A549 (cell line): Measurements from ENCODE around the gene ATP2C1. TPM values are rescaled to one million over a fixed set of nuclear protein-coding genes. Genes with fewer than 3 reads are reported as not detected.

ENCODE experiments used
- ATAC-seq, 2 experiments: fragments of 200-7000 bp in 1 of 2; fragments of >200 bp in 1 of 2; cut with Nextera tagmentation in 1 of 2; cut with Tn5 transposase in 1 of 2; 3 replicates each; pipeline versions ENCODE4 v1.8.0 to v1.9.1; 2018 to 2020; ENCODE audit warnings: mild to moderate bottlenecking in 1 of 2, moderate library complexity in 1 of 2
- CTCF ChIA-PET: fragments of 300-600 bp; sonication (Branson Sonifier 250); formaldehyde crosslinking; extraction: SDS; loops from one replicate; lab custom pipeline; 2021; ENCODE audit warnings: antibody characterized with exemption, inconsistent platforms; lab: Yijun Ruan, JAX
- POLR2A ChIA-PET: fragments of 350-600 bp; formaldehyde crosslinking; extraction: SDS; loops from one replicate; lab custom pipeline; 2021; ENCODE audit warnings: antibody characterized with exemption, inconsistent platforms; lab: Yijun Ruan, JAX
- DNase-seq, 2 experiments: peaks; one replicate each; pipeline versions ENCODE4 v3.0.0 to v3.0.0-alpha.2; 2011 to 2016; ENCODE audit warnings: low read depth in 1 of 2, low spot score in 1 of 2
- FAIRE-seq: peaks from 2 replicates; lab custom pipeline; 2011; peaks lifted over from hg19 to GRCh38; lab: Jason Lieb, UNC
- H3K27ac ChIP-seq, 2 experiments: fragments of >200 bp; sonication (Bioruptor Twin); formaldehyde crosslinking; 3 replicates each; pipeline ENCODE4 v1.5.1; 2016 to 2017
- H3K4me1 ChIP-seq: fragments of >200 bp; sonication (Bioruptor Twin); formaldehyde crosslinking; 3 replicates; pipeline ENCODE4 v1.6.1; 2016
- H3K4me2 ChIP-seq: fragments of >200 bp; sonication (Bioruptor Twin); formaldehyde crosslinking; 3 replicates; pipeline ENCODE4 v1.6.1; 2016
- H3K4me3 ChIP-seq: fragments of >200 bp; sonication (Bioruptor Twin); formaldehyde crosslinking; 3 replicates; pipeline ENCODE4 v1.5.1; 2016
- H3K9me3 ChIP-seq: fragments of >200 bp; sonication (Bioruptor Twin); formaldehyde crosslinking; 3 replicates; pipeline ENCODE4 v1.6.1; 2016
- BCL3 ChIP-seq: fragments of >200 bp; sonication (Bioruptor Twin); formaldehyde crosslinking; IDR thresholded peaks from 3 replicates; pipeline ENCODE4 v1.6.1; 2016
- CBX2 ChIP-seq: fragments of 200-600 bp; sonication (generic); IDR thresholded peaks from 2 replicates; pipeline ENCODE4 v1.6.1; 2016; ENCODE audit warnings: low read depth, mild to moderate bottlenecking, borderline replicate concordance
- CBX8 ChIP-seq: fragments of 200-600 bp; sonication (generic); IDR thresholded peaks from 2 replicates; pipeline ENCODE4 v1.6.1; 2016
- CHD2 ChIP-seq: fragments of 150-350 bp; IDR thresholded peaks from 2 replicates; pipeline ENCODE4 v1.6.1; 2014; ENCODE audit warnings: low read length; ENCODE audit not compliant: partially characterized antibody
- CTCF ChIP-seq: fragments of >200 bp; sonication (Bioruptor Twin); formaldehyde crosslinking; IDR thresholded peaks from 3 replicates; pipeline ENCODE4 v1.5.1; 2016
- EHMT2 ChIP-seq: fragments of 200-600 bp; sonication (generic); IDR thresholded peaks from 2 replicates; pipeline ENCODE4 v1.6.1; 2016; ENCODE audit warnings: antibody characterized with exemption, low read depth, mild to moderate bottlenecking, moderate library complexity
- ESRRA ChIP-seq: fragments of 150-350 bp; IDR thresholded peaks from 2 replicates; pipeline ENCODE4 v1.6.1; 2014; ENCODE audit warnings: mild to moderate bottlenecking, low read length, borderline replicate concordance
- FOSB ChIP-seq: fragments of 250-450 bp; sonication (Bioruptor Pico); IDR thresholded peaks from 2 replicates; pipeline ENCODE4 v1.5.0; 2020; ENCODE audit warnings: mild to moderate bottlenecking, moderate library complexity
- FOSL2 ChIP-seq, 2 experiments: fragments of 450-650 bp in 1 of 2; fragments of >200 bp in 1 of 2; sonication (Bioruptor Twin) in 1 of 2; formaldehyde crosslinking; IDR thresholded peaks; 2 replicates each; pipeline versions ENCODE4 v1.5.0 to v1.6.1; 2016 to 2020; ENCODE audit warnings: mild to moderate bottlenecking in 1 of 2, moderate library complexity in 1 of 2
- GATA3 ChIP-seq: IDR thresholded peaks from 2 replicates; pipeline ENCODE4 v1.6.1; 2012; ENCODE audit warnings: borderline replicate concordance
- HMGXB4 ChIP-seq: fragments of 250-450 bp; sonication (Bioruptor Pico); IDR thresholded peaks from 2 replicates; pipeline ENCODE4 v1.5.0; 2021; ENCODE audit warnings: mild to moderate bottlenecking, moderate library complexity, borderline replicate concordance
- HOXB5 ChIP-seq: fragments of 250-450 bp; sonication (Bioruptor Pico); IDR thresholded peaks from 2 replicates; pipeline ENCODE4 v1.5.0; 2020; ENCODE audit warnings: mild to moderate bottlenecking, moderate library complexity
- JUN ChIP-seq, 2 experiments: fragments of >200 bp; sonication (Bioruptor Twin); formaldehyde crosslinking; IDR thresholded peaks; 2 replicates in 1 of 2; 3 replicates in 1 of 2; pipeline ENCODE4 v1.6.1; 2016 to 2017
- MAFK ChIP-seq: fragments of 450-650 bp; IDR thresholded peaks from 2 replicates; pipeline ENCODE4 v1.6.1; 2014; ENCODE audit not compliant: partially characterized antibody
- NPAS2 ChIP-seq: fragments of 250-450 bp; sonication (Bioruptor Pico); IDR thresholded peaks from 2 replicates; pipeline ENCODE4 v1.8.0; 2022; ENCODE audit warnings: mild to moderate bottlenecking, moderate library complexity, borderline replicate concordance
- PHF8 ChIP-seq: fragments of 200-600 bp; sonication (generic); IDR thresholded peaks from 2 replicates; pipeline ENCODE4 v1.6.1; 2016; ENCODE audit warnings: low read depth, mild to moderate bottlenecking, antibody characterized with exemption, moderate library complexity, borderline replicate concordance
- POLR2A ChIP-seq: IDR thresholded peaks from 2 replicates; pipeline ENCODE4 v1.6.1; 2012; ENCODE audit warnings: mild to moderate bottlenecking, low read length
- POLR2AphosphoS2 ChIP-seq: conservative IDR thresholded peaks from 2 replicates; pipeline ENCODE4 v1.6.1; 2012; ENCODE audit warnings: low read length, improper control_type of control experiment, inconsistent platforms
- RARB ChIP-seq: fragments of 250-450 bp; sonication (Bioruptor Pico); IDR thresholded peaks from 2 replicates; pipeline ENCODE4 v1.8.0; 2021; ENCODE audit warnings: mild to moderate bottlenecking, moderate library complexity
- RFX5 ChIP-seq: fragments of 450-650 bp; IDR thresholded peaks from 2 replicates; pipeline ENCODE4 v1.7.1; 2014; ENCODE audit warnings: antibody characterized with exemption, mild to moderate bottlenecking, moderate library complexity
- RNF2 ChIP-seq: fragments of 200-600 bp; sonication (generic); IDR thresholded peaks from 2 replicates; pipeline ENCODE4 v1.6.1; 2016; ENCODE audit warnings: low read depth, mild to moderate bottlenecking, antibody characterized with exemption, moderate library complexity, borderline replicate concordance
- SMC3 ChIP-seq: fragments of >200 bp; sonication (Bioruptor Twin); formaldehyde crosslinking; IDR thresholded peaks from 3 replicates; pipeline ENCODE4 v1.6.1; 2018; ENCODE audit warnings: inconsistent platforms
- TP53 ChIP-seq: fragments of 250-450 bp; sonication (Bioruptor Pico); IDR thresholded peaks from 2 replicates; pipeline ENCODE4 v1.5.0; 2021; ENCODE audit warnings: mild to moderate bottlenecking, moderate library complexity
- WGBS: methylation state at CpG from one replicate; pipeline ENCODE4 v1.1.6; 2017; ENCODE audit errors: missing lambda C conversion rate; 5-methylcytosine and 5-hydroxymethylcytosine counted together
- polyA plus RNA-seq, 4 experiments: library from polyadenylated mRNA; depleted of rRNA in 3 of 4; stranded (reverse); fragments of >200 nt; fragmentation: RNase III in 1 of 4; extraction: RNeasy Plus Mini Kit Qiagen cat#74134 plus additional on column Dnase treatment in 1 of 4; gene quantifications; 2 replicates in 3 of 4; 3 replicates in 1 of 4; pipeline ENCODE4 v1.2.3, GENCODE V29; 2011 to 2017
- TF ChIP-seq, protein P1 (sequence below): fragments of 250-450 bp; sonication (Bioruptor Pico); IDR thresholded peaks from 2 replicates; pipeline ENCODE4 v1.5.0; 2020; ENCODE audit warnings: low read depth, mild to moderate bottlenecking, moderate library complexity
- TF ChIP-seq, protein P2 (sequence below): IDR thresholded peaks from 2 replicates; pipeline ENCODE4 v1.6.1; 2012
- TF ChIP-seq, protein P3 (sequence below): fragments of 450-650 bp; IDR thresholded peaks from 2 replicates; pipeline ENCODE4 v1.6.1; 2014; ENCODE audit warnings: antibody characterized with exemption

Gene ATP2C1
- polyA plus RNA-seq, 2 of the 4 experiments (the other 2 are of a cell fraction): 48.1 to 74.3 TPM

DNA sequence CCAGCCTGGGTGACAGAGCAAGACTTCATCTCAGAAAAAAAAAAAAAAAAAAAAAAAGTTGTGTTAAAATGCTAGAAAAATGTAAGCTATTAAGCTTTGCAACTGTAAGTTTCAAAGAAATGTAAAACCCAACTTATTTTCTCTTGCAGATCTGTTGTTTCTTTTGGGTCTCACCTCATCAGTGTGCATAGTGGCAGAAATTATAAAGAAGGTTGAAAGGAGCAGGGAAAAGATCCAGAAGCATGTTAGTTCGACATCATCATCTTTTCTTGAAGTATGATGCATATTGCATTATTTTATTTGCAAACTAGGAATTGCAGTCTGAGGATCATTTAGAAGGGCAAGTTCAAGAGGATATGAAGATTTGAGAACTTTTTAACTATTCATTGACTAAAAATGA lies 107.2 kb downstream of the ATP2C1 start:
- no peak for TF ChIP-seq MAFK
- no peak for TF ChIP-seq RARB (CRISPR knock-in tag)
- no peak for TF ChIP-seq FOSB (CRISPR knock-in tag)
- TF ChIP-seq, protein P1, sequence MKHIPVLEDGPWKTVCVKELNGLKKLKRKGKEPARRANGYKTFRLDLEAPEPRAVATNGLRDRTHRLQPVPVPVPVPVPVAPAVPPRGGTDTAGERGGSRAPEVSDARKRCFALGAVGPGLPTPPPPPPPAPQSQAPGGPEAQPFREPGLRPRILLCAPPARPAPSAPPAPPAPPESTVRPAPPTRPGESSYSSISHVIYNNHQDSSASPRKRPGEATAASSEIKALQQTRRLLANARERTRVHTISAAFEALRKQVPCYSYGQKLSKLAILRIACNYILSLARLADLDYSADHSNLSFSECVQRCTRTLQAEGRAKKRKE (CRISPR knock-in tag): no peak
- TF ChIP-seq RFX5: no peak
- TF ChIP-seq BCL3: no peak
- TF ChIP-seq CBX2: no peak
- TF ChIP-seq HMGXB4: no peak
- no peak for TF ChIP-seq PHF8
- TF ChIP-seq RNF2: no peak
- TF ChIP-seq GATA3: no peak
- no peak for TF ChIP-seq TP53 (CRISPR knock-in tag)
- no peak for TF ChIP-seq CTCF
- no peak for TF ChIP-seq NPAS2
- Histone ChIP-seq H3K4me3 (no peak overlapping the region), H3K9me3 (no peaks in the 10 kb centered on the region), H3K4me2 (no peak overlapping the region), H3K4me1 (no peaks in the 10 kb centered on the region), H3K27ac (no peak overlapping the region)
- CTCF ChIA-PET: no interaction called here
- POLR2A ChIA-PET: no interaction called here
- DNase-seq: no peak
- FAIRE-seq: no peak
- WGBS: 88% methylated on average over 1 of the region's 1 CpG
- ATAC-seq: no peak

GRCh38 chr3:131004603-131005002 lies 110.7 kb downstream of the ATP2C1 start:
- no peak for TF ChIP-seq BCL3
- TF ChIP-seq CBX8: no peak
- TF ChIP-seq, all 56 proteins: peak for 0
- WGBS: 91% methylated on average over 1 of the region's 1 CpG
- ATAC-seq (no peak), DNase-seq (no peak), FAIRE-seq (no peak)
- Histone ChIP-seq H3K4me2 (no peak overlapping the region), H3K27ac (no peak overlapping the region), H3K4me3 (no peak overlapping the region), H3K9me3 (no peaks in the 10 kb centered on the region), H3K4me1 (no peaks in the 10 kb centered on the region)
- POLR2A ChIA-PET: no interaction called here
- CTCF ChIA-PET: no interaction called here

GRCh38 chr3:131007256-131007655 lies 113.4 kb downstream of the ATP2C1 start:
- ChIA-PET CTCF (no interaction called here), POLR2A (no interaction called here)
- no peak overlapping the region for H3K27ac ChIP-seq
- no peak overlapping the region for H3K4me3 ChIP-seq
- 100% methylated on average over 2 of the region's 2 CpGs for WGBS
- no peaks in the 10 kb centered on the region for H3K9me3 ChIP-seq
- FAIRE-seq (no peak), DNase-seq (no peak), ATAC-seq (no peak)
- no peak overlapping the region for H3K4me2 ChIP-seq
- H3K4me1 ChIP-seq: no peaks in the 10 kb centered on the region
- TF ChIP-seq PHF8: no peak
- no peak for TF ChIP-seq MAFK
- TF ChIP-seq ESRRA: no peak
- TF ChIP-seq JUN (IDR thresholded peaks at IDR 0.05): no peak
- no peak for TF ChIP-seq POLR2A
- TF ChIP-seq, protein P2, sequence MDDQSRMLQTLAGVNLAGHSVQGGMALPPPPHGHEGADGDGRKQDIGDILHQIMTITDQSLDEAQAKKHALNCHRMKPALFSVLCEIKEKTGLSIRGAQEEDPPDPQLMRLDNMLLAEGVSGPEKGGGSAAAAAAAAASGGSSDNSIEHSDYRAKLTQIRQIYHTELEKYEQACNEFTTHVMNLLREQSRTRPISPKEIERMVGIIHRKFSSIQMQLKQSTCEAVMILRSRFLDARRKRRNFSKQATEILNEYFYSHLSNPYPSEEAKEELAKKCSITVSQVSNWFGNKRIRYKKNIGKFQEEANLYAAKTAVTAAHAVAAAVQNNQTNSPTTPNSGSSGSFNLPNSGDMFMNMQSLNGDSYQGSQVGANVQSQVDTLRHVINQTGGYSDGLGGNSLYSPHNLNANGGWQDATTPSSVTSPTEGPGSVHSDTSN: no peak
- TF ChIP-seq CHD2: no peak
- TF ChIP-seq EHMT2: no peak
- no peak for TF ChIP-seq FOSL2 (IDR thresholded peaks at IDR 0.05)
- no peak for TF ChIP-seq FOSL2 (CRISPR knock-in tag; IDR thresholded peaks at IDR 0.05)
- no peak for TF ChIP-seq CBX8
- no peak for TF ChIP-seq RFX5
- TF ChIP-seq, protein P3, sequence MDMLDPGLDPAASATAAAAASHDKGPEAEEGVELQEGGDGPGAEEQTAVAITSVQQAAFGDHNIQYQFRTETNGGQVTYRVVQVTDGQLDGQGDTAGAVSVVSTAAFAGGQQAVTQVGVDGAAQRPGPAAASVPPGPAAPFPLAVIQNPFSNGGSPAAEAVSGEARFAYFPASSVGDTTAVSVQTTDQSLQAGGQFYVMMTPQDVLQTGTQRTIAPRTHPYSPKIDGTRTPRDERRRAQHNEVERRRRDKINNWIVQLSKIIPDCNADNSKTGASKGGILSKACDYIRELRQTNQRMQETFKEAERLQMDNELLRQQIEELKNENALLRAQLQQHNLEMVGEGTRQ: no peak
- no peak for TF ChIP-seq SMC3
- no peak for TF ChIP-seq HOXB5 (CRISPR knock-in tag)
- no peak for TF ChIP-seq POLR2AphosphoS2
